HG02642 (cell line): Measurements from ENCODE around the gene NOM1.

Experiments
- ATAC-seq: cut with Tn5 transposase; IDR thresholded peaks from one replicate; pipeline ENCODE4 v1.9.1; 2021; ENCODE audit warnings: mild to moderate bottlenecking; ENCODE audit not compliant: unreplicated experiment, poor library complexity

The NOM1 gene

GRCh38 chr7:156975620-156976019 is 26.1 kb downstream of the NOM1 start:
- ATAC-seq, result no peak

- no peak for ATAC-seq
These were observed 29.6 kb downstream of the NOM1 start for GRCh38 chr7:156979007-156979606.

GRCh38 chr7:156979711-156980110 is 30.2 kb downstream of the NOM1 start:
- ATAC-seq, result no peak

GRCh38 chr7:156984174-156984891 is 34.8 kb downstream of the NOM1 start:
- no peak for ATAC-seq

- no peak for ATAC-seq
These were observed 35.8 kb downstream of the NOM1 start for GRCh38 chr7:156985101-156985992.

- no peak for ATAC-seq
These were observed 36.9 kb downstream of the NOM1 start for GRCh38 chr7:156986378-156986777.

GRCh38 chr7:156988343-156989185 is 39.1 kb downstream of the NOM1 start:
- ATAC-seq, result no peak

- no peak for ATAC-seq
These were observed 40.4 kb downstream of the NOM1 start for GRCh38 chr7:156989766-156990535.

GRCh38 chr7:156993021-156993924 is 43.8 kb downstream of the NOM1 start:
- no peak for ATAC-seq

GRCh38 chr7:156993925-156994235 is 44.4 kb downstream of the NOM1 start:
- no peak for ATAC-seq

GRCh38 chr7:156994417-156994816 is 44.9 kb downstream of the NOM1 start:
- no peak for ATAC-seq

- no peak for ATAC-seq
These were observed 49.8 kb downstream of the NOM1 start for GRCh38 chr7:156998988-156999957.

- no peak for ATAC-seq
These were observed 50.6 kb downstream of the NOM1 start for GRCh38 chr7:156999958-157000726.

- ATAC-seq, result no peak
These were observed 51.5 kb downstream of the NOM1 start for GRCh38 chr7:157000741-157001653.

GRCh38 chr7:157001920-157002818 is 52.7 kb downstream of the NOM1 start:
- no peak for ATAC-seq
